Measurements from ENCODE around the gene STK33. TPM values are rescaled to one million over a fixed set of nuclear protein-coding genes. Genes with fewer than 3 reads are reported as not detected.

Gene STK33
- total RNA-seq, 1 experiment from 2014 or later: 5.8 TPM

- POLR2A ChIA-PET (ENCODE audit: unreplicated experiment): no interaction called here
- BruUV-seq (replicated peaks): no TSS peak
- peaks cover 3% of the 10 kb centered on the region; the same call in 1 of the 2 replicates for H3F3A ChIP-seq (ENCODE audit: insufficient read depth, low read depth)
- intact Hi-C loops (cut with micrococcal nuclease; ENCODE audit: unreplicated experiment): no loop called here
- no peaks in the 10 kb centered on the region for H3K9me2 ChIP-seq (ENCODE audit: insufficient read depth)
- H3K36me3 ChIP-seq (ENCODE audit: low read depth): no peaks in the 10 kb centered on the region
- H2AFZ ChIP-seq: no peak overlapping the region
- 0 out of 2 replicates have a peak, but pooled peaks cover 2% of the 10 kb centered on the region for H3K4me1 ChIP-seq (replicated peaks; ENCODE audit: insufficient read depth)
- no peaks in the 10 kb centered on the region for H3K79me2 ChIP-seq (ENCODE audit: low read depth)
- H3K4me2 ChIP-seq: no peak overlapping the region
- no peaks in the 10 kb centered on the region for H3K9me3 ChIP-seq (ENCODE audit: insufficient read depth, low read depth)
- CTCF ChIA-PET: no interaction called here
- no peak for TF ChIP-seq EZH2 (IDR thresholded peaks at IDR 0.05; ENCODE audit: low read depth)
- TF ChIP-seq, protein P1, sequence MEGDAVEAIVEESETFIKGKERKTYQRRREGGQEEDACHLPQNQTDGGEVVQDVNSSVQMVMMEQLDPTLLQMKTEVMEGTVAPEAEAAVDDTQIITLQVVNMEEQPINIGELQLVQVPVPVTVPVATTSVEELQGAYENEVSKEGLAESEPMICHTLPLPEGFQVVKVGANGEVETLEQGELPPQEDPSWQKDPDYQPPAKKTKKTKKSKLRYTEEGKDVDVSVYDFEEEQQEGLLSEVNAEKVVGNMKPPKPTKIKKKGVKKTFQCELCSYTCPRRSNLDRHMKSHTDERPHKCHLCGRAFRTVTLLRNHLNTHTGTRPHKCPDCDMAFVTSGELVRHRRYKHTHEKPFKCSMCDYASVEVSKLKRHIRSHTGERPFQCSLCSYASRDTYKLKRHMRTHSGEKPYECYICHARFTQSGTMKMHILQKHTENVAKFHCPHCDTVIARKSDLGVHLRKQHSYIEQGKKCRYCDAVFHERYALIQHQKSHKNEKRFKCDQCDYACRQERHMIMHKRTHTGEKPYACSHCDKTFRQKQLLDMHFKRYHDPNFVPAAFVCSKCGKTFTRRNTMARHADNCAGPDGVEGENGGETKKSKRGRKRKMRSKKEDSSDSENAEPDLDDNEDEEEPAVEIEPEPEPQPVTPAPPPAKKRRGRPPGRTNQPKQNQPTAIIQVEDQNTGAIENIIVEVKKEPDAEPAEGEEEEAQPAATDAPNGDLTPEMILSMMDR (conservative IDR thresholded peaks at IDR 0.05): no peak
- H3K4me3 ChIP-seq: no peak overlapping the region
- no peaks in the 10 kb centered on the region for H4K20me1 ChIP-seq (ENCODE audit: insufficient read depth)
- H3K27me3 ChIP-seq (ENCODE audit: insufficient read depth, low read depth): no peaks in the 10 kb centered on the region
- no peak for DNase-seq
- no peak overlapping the region for H3K27ac ChIP-seq
These were observed 234.5 kb downstream of the STK33 start for GRCh38 chr11:8359521-8359920.

GRCh38 chr11:8357891-8358566 is 236.0 kb downstream of the STK33 start:
- Histone ChIP-seq H3K36me3 (ENCODE audit: low read depth) (no peaks in the 10 kb centered on the region), H3K27me3 (ENCODE audit: insufficient read depth, low read depth) (no peaks in the 10 kb centered on the region), H2AFZ (no peak overlapping the region), H3K79me2 (ENCODE audit: low read depth) (no peaks in the 10 kb centered on the region), H3K9me3 (ENCODE audit: insufficient read depth, low read depth) (no peaks in the 10 kb centered on the region), H3K4me1 (replicated peaks; ENCODE audit: insufficient read depth) (peaks cover 12% of the 10 kb centered on the region), H3K9me2 (ENCODE audit: insufficient read depth) (no peaks in the 10 kb centered on the region), H3K27ac (no peak overlapping the region), H4K20me1 (ENCODE audit: insufficient read depth) (no peaks in the 10 kb centered on the region), H3K4me3 (no peak overlapping the region), H3K4me2 (no peak overlapping the region), H3F3A (ENCODE audit: insufficient read depth, low read depth) (peaks cover 3% of the 10 kb centered on the region; the same call in 1 of the 2 replicates)
- ChIA-PET CTCF (no interaction called here), POLR2A (ENCODE audit: unreplicated experiment) (no interaction called here)
- BruUV-seq (replicated peaks): no TSS peak
- no peak for DNase-seq
- no peak for TF ChIP-seq EZH2 (IDR thresholded peaks at IDR 0.05; ENCODE audit: low read depth)
- TF ChIP-seq, protein P1 (conservative IDR thresholded peaks at IDR 0.05): no peak
- intact Hi-C loops (cut with micrococcal nuclease; ENCODE audit: unreplicated experiment): no loop called here

GRCh38 chr11:8357505-8357888 is 236.5 kb downstream of the STK33 start:
- Histone ChIP-seq H3K4me2 (no peak overlapping the region), H3K4me3 (no peak overlapping the region), H3K36me3 (ENCODE audit: low read depth) (no peaks in the 10 kb centered on the region), H3K79me2 (ENCODE audit: low read depth) (no peaks in the 10 kb centered on the region), H4K20me1 (ENCODE audit: insufficient read depth) (no peaks in the 10 kb centered on the region), H3K9me2 (ENCODE audit: insufficient read depth) (no peaks in the 10 kb centered on the region), H3K4me1 (replicated peaks; ENCODE audit: insufficient read depth) (peaks cover 15% of the 10 kb centered on the region), H3K9me3 (ENCODE audit: insufficient read depth, low read depth) (no peaks in the 10 kb centered on the region), H3K27me3 (ENCODE audit: insufficient read depth, low read depth) (no peaks in the 10 kb centered on the region), H3F3A (ENCODE audit: insufficient read depth, low read depth) (peaks cover 3% of the 10 kb centered on the region; the same call in 1 of the 2 replicates), H3K27ac (no peak overlapping the region), H2AFZ (no peak overlapping the region)
- no TSS peak for BruUV-seq (replicated peaks)
- POLR2A ChIA-PET (ENCODE audit: unreplicated experiment): no interaction called here
- no peak for TF ChIP-seq EZH2 (IDR thresholded peaks at IDR 0.05; ENCODE audit: low read depth)
- TF ChIP-seq, protein P1 (conservative IDR thresholded peaks at IDR 0.05): no peak
- intact Hi-C loops (cut with micrococcal nuclease; ENCODE audit: unreplicated experiment): no loop called here
- DNase-seq: no peak
- CTCF ChIA-PET: no interaction called here
